Activated naive CD8-positive, alpha-beta T cell treated with anti-CD3 and anti-CD28 coated beads, Interleukin-2, amount 50 U/mL, for 16 hours (primary cell): Measurements from ENCODE around the gene LCT.
"Not testable (repeated sequence)": the region's sequence is repeated elsewhere in the genome, so short reads cannot be mapped to it uniquely, and the experiment has no call there.

ENCODE experiments used
- DNase-seq: peaks from one replicate; pipeline ENCODE4 v3.0.0-alpha.2; 2020; ENCODE audit warnings: low read depth, low spot score

LCT gene

DNA sequence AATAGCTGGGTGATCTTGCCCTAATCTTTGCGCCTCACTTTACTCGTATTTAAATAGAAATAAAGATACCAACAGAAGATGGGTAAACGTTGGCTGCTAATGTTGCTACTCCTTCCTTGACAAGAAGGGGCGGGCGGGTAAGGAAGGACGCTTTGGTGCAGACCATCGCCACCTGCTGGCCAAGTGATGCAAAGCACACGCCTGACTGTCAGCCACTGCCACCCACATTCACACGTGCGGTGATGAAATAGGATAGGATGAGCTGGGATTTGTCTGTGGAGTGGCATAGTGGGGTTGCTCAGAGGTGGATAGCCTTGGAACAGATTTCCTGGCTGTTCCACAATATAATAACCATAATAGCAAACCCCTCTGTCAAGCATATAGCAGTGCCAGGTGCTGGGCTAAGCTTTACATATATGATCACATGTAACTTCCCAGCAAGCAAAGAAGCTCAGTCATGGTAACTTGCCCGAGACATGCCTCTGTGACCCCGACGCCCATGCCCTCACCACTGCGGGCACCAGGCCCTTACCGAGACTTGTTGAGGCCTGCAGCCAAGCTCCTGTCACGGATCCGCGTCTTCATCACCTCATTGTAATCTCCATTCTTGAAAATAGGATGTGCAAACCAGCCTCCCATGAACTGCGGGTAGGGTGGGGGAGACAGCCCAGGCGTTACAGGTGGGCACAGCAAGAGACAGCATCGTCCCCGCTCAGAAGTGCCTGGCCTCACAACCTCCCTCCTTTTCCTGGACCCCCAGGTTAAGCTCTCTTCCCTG lies 39.3 kb downstream of the LCT start:
- peak; percentile 61 for DNase-seq

DNA sequence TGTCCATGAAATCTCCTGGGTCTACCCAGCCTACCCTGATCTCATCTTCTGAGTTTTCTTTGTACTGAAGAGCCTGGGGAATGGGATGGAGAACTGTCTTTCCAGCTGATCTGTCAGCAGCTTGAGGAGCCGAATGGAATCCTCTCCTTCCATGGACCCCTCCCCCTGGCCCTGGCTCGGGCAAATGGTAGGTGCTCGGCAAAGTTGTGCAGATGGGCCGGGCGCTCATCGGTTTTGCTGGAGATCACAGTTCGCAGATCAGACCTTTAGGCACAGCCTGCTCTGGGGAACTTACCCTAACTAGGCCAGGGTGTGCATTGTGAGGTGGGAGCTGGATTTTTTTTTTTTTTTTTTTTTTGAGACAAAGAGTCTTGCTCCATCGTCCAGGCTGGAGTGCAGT lies 40.4 kb downstream of the LCT start:
- DNase-seq: no peak

DNA sequence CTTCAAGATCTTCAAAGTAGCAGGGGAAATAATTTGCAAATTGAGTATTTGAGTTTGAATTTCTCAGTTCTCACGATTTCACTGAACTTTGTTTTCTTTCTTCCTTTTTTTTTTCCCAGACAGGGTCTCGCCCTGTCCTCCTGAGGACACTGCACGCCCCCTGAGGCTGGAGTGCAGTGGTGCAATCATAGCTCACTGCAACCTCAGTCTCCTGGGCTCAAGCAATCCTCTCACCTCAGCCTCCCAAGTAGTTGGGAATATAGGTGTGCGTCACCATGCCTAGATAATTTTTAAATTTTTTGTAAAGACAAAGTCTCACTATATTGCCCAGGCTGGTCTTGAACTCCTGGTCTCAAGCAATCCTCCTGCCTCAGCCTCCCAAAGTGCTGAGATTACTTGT lies 41.3 kb downstream of the LCT start:
- DNase-seq: not testable (repeated sequence)

DNA sequence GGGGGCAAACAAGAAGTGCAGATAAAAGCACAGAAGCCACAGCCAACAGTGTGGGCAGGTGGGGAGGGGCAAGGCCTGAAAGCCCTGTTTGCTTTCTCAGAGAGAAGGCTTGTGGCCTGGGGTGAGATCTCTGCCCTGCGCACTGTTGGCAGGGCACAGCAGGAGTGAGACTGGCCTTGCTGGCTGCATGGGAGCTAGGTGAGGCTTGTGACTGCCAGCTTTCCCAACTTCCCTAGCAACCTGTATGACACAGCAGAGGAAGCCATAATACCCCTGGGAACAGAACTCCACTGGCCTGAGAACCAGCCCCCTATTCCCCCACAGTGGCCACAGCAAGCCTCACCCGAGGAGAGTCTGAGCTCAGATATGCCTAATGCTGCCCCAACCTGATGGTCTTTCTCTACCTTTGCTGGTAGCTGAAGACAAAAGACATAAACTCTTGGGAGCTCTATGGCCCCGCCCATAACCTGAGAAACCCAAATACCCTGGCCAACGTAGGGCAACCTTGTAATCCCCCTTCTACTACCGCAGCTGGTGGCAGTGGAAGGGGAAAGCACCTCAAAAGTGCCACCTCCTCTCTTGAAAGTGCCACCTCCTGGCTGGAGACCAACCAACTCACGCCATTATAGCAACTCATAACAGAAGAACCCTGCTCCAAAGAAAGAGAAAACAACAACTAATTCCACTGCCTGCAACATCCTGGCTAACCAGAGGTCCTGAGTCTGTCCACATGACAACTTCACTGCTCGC lies 44.4 kb downstream of the LCT start:
- DNase-seq: no peak

DNA sequence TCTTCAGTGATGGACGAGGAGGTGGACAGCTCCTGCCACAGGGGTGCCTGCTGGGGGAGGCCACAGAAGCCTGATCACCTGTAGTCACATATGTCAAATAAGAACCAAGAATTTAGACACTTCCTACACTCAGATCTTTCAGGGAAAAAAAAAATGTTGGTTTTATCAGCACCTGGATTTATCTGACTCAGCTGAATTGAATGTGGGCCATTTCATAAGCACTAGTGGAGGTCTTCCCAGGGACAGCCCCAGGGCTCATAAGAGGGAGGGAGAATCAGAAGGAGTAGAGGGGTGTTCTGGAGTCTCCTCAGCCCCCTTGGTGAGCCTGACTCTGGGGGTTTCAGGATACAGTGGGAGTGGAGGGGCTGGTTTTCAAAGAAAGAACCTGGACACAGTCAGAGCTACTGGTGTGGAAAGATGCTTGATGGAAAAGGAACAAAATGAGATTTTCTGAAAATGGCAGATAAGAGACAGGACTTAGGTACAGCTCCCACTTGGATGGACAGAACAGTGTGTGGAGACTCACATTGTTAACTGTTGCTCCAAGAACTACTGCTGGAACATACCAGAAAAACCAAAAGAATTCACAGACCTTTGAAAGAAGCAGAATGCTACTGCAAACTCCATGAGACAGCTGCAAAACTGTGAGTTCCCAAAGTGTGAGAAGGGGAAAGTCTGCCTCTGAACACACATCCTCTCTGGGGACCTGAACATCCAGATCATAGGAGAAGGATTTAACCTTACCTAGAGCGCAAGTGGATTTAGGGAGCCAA lies 45.4 kb downstream of the LCT start:
- no peak for DNase-seq

DNA sequence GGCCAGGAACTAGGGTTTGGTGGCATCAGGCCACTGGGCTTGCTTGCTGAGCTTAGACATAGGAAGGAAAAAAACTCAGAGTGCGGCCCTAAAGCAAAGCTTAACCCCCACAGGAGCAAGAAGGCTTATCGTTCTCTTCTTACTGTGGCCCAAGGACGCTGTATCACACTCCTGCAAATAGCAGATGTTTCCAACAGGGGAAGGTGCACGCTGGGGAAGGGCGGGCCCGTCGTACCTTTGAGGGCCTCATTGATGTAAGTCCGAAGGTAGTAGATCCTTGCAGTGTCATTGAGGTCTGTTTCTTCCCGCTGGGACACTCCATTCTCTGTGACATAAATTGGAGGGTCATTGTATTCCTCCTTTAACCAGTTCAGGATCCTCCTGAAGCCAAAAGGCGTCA lies 46.6 kb downstream of the LCT start:
- no peak for DNase-seq

DNA sequence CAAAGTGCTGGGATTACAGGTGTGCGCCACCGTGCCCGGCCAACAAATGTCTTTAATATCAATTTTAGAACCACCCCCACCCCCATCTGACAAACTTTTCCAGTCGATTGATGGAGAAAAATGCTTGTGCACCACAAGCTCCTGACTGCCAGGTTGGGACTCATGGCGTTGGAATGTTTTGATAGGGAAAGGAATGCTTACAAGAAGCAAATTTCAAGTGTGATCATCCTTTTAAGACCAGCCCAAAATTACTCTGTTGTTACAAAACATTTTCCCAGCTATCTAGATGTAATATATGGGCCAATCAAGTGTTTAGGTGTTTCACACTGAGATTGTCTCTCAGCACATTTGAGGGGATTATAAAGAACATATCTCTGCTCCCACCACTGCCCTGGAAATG lies 50.2 kb downstream of the LCT start:
- no peak for DNase-seq

DNA sequence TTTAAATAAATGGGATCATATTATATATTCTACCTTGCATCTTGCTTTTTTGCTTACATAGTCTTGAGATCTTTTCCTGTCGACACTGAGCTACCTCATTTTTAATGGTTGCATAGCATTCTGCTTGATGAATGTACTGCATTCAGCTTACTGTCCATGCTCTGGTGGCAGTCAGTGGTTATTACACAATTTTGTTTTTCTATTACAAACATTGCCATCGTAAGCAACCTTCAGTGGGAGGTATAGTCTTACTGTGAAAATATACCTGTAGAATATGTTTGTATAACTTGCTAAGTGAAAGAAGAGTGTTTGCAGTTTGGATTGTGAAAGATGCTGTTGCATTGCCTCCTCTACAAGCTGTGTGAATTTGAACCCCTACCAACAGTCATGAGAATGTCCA lies 52.0 kb downstream of the LCT start:
- no peak for DNase-seq

DNA sequence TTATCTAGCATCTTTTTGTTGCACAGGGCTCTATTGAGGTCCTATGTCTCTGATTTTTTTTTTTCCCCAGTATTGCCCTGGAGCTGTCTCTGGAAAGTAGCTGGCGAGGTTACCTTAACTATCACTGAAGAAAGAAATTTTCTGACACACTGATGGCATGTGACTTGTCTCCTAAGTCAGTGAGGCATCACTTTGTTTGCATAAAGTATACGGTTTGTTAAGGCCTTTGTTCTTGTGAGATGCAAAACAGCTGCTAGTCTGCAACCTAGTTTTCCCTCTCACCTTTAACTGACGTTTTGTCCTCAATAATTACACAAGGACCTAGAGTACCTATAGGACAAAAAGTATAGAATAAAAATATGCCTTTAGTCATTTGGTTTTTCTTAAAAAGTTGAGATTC lies 53.5 kb downstream of the LCT start:
- DNase-seq: no peak

DNA sequence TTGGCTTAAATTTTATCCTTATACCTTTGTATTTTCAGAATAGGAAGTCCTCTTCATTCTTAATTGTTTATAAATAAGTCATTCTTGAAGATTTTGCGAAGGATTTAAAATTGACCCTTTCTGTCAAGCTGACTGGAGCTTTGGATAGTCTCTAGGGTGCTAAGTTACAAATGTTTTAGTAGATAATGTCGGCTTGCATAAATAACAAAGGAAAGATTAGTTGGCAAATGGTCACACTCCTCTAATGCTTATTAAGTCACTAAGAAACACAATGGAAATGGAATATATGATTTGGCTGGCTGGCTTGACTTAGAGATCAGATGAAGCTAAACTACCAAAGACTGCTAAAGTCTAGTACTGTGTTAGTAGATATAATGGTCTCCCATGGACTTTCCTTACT lies 54.8 kb downstream of the LCT start:
- DNase-seq: no peak

DNA sequence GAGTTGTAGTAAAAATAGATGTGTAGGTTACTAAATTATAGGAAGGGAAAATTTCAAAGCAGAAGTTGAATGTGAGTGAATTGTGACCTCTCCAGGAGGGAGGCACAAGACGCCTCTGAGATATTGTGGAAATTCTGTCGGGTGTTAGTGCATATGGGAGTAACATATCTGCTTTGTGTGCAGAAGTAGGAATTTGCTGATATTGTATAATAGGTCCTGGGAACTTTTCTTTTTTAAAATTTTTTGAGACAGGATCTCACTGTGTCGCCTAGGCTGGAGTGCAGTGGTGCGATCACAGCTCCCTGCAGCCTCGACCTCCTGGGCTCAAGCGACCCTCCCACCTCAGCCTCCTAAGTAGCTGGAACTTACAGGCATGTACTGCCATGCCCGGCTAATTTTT lies 60.6 kb downstream of the LCT start:
- no peak for DNase-seq

DNA sequence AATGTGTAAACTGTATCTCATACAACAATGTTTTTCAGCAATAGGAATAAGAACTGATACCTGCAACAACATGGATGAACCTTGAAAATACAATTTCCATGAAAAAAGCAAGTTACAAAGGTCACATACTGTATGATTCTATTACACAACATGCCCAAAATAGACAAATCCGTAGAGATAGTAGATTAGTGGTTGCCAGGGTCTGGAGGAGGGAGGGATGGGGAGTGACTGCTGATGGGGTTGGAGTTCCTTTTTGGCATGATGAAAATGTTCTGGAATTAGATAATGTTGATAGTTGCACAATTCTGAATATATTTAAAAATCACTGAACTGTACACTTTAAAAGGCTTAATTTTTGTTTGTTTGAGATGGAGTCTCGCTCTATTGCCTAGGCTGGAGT lies 61.6 kb downstream of the LCT start:
- no peak for DNase-seq

DNA sequence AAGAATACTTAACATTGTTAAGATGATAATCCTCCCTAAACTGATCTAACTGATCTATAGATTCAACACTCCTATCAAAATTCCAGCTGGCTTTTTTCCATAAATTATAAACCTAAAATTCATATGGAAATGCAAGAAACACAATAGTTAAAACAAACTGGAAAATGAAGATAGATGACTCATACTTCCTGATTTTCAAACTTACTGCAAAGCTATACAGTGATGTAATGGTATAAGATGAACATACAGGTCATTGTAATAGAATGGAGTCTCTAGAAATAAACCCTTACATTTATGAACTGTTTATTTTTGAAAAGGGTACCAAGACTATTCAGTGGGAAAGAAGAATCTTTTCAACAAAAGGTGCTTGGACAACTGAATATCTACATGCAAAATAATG lies 63.1 kb downstream of the LCT start:
- DNase-seq: no peak

DNA sequence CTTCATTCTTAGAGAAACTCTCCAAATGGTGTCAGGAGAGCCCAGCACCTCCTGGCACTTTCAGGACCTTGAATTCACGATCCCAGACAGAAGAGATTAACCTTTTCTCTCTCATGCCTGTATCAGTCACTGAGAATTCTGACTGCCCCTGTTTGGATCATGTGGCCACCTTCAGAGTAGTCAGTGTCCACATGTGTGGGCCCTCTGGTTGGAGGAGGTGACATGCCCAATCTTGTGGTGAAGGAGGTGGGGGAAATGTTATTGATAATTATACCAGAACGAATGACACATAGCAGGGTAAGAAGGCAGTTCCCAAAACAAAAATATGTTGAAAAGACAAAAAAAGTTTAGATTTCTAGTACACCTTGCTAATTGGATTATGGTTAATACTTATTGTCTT lies 63.7 kb downstream of the LCT start:
- DNase-seq: no peak

DNA sequence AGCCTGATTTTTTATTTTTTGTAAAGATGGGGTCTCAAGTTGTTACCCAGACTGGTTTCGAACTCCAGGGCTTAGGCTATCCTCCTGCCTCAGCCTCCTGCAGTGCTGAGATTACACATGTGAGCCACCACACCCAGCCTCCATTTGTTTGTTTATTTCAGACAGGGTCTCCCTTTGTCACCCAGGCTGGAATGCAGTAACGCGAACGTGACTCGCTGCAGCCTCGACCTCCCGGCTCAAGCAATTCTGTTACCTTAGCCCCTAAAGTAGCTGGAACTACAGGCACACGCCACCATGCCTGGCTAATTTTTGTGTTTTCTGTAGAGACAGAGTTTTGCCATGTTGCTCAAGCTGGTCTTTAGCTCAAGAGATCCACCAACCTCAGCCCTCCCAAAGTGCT lies 68.1 kb downstream of the LCT start:
- no peak for DNase-seq

DNA sequence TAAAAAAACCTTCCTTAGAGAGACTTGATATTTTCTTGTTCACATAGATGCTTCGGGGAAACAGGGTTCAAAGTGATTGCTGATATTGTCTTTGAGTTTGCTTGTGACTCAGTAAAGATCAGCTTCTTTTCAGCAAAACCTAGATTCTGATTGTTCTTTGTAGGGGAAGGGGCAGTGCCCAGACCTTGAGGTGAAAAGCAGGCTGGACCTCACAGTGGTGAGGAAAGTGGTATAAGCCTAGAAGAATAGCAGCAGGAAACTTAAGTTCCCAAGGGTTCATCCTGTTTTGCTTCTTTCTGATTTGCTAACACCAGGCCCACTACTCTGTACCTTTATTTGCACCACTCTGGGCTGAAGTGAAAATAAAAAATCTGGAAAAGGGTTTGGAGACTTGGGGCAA lies 74.5 kb downstream of the LCT start:
- DNase-seq: no peak

DNA sequence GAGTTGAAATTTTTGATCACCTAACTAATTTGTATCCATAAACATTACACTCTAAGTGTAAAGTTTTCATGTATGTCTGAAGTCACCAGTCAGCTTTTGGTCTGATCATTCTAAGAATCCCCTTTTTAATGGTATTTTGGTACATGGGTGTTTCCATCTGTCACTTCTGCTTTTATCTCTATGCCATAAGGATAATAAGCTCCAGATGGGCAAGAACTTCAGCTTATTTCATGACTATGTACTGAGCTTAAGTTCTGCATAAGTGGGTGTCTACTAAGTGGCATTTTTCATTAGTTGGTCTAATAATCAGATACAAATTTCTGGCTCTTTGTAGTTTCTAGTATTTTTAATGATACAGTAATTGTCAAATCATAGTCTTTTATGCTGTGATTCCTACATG lies 75.0 kb downstream of the LCT start:
- no peak for DNase-seq

DNA sequence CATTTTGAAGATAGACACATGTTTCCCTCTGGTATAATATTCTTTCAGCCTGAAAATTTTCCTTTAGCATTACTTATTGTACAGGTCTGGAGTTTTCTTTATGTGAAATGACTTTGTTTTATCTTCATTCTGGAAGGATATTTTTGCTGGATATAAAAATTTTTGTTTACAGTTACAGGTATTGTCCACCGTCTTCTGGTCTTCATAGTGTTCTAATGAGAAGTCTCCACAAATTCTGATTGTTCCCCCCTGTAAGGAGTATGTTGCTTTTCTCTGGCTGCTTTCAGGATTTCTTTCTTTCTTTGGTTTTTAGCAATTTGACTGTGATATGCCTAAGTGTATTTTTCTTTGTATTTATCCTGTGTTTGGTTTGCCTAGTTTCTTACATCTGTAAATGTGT lies 80.3 kb downstream of the LCT start:
- DNase-seq: no peak

DNA sequence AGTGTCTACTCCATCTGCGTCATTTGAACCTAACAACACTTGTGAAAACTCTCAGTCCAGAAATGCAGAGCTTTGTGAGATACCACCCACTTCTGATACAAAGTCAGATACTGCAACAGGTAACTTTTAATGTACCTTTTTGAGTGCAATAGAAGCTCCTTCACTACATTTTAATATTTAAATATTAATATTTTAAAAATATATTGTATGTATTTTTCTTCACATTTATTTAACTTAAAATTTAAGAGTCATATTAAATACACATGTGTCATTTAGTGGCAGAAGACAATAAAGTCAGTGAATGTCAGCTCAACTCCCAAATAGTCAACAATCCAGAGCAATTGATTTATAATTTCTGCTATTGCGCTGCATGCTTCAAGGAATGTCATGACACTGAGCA lies 81.4 kb downstream of the LCT start:
- DNase-seq: no peak

DNA sequence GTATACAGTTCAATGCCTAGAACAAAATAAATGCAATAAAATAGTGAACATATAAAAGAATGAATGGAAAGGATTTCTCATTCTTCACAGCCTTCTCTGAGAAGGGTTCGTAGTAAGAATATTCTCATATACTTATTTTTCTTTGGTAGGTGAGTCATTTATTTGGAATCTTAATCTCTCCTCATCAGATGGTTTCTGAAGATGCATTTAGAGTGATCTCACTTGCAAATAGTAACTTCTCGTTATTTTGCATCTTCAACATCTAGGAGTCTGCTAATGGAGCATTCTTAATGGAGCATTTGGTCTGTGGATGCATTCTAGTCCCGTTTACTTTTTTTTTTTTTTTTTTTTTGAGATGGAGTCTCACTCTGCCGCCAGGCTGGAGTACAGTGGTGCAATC lies 91.4 kb downstream of the LCT start:
- no peak for DNase-seq

DNA sequence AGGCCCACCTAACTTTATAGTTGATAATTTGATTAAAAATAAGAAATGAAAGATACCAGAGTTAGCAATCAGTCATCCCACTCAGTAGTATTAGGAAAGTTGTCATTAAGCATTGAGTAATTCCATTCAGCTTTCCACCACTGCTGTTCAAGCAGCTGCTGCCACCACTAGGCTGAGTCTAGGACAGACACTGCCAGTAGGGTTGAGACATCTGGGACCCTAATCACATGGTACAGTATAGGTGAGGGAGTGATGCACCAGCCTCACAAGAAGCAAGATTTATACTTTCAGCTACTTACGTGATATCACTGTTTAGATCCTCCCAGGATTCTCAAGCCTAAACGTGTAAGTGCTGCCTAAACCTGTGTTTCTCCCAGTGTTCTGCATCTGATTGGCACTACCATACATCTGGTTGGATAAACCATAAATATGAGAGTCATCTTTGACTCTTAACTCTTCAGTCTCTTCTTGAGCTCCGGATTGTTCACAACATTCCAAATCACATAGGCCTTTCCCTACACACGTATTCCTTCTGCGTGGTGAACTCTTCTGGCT lies 92.1 kb downstream of the LCT start:
- DNase-seq: no peak

DNA sequence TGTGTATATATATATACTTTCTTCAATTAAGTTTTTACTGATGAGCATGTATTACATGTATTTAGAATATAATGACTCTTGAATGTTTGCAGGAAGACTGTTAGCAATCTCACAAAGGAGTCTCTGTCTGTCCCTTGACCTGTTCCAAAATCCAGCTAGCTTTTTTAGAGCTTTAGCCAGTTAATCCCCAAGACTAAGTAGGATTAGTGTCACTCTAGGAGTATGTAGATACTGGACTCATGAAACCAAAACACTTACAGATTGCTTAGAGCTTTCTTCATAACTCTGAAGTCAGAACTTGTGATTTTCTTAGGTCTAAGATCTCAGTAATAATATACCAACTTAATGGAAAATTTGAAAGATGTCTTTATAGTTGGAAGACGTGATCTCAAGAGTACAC lies 93.1 kb downstream of the LCT start:
- DNase-seq: no peak
